Kidney epithelial cell (primary cell): ENCODE results near the gene ROR1. TPM values are rescaled to one million over a fixed set of nuclear protein-coding genes. Genes with fewer than 3 reads are reported as not detected.
A peak's percentile ranks its signal among the peaks of the same experiment; 100 is the strongest.

Experiments used
- DNase-seq: peaks from one replicate; pipeline ENCODE4 v3.0.0-alpha.2; 2010; ENCODE audit warnings: low read depth
- H3K27me3 ChIP-seq: 2 replicates; pipeline ENCODE4 v1.6.0; 2011; ENCODE audit warnings: low read length; ENCODE audit not compliant: control insufficient read depth, insufficient read depth
- H3K36me3 ChIP-seq: 2 replicates; pipeline ENCODE4 v1.5.1; 2011; ENCODE audit warnings: low read length; ENCODE audit not compliant: control insufficient read depth, insufficient read depth
- H3K4me3 ChIP-seq: 2 replicates; pipeline ENCODE4 v1.5.1; 2011; ENCODE audit warnings: low read depth, mild to moderate bottlenecking, control low read depth, low read length
- total RNA-seq: library from RNA; depleted of rRNA; stranded (reverse); fragments of >200 nt; gene quantifications from 2 replicates; pipeline ENCODE4 v1.2.3, GENCODE V29; 2015
- TF ChIP-seq, protein P1 (sequence below): IDR thresholded peaks from 2 replicates; pipeline ENCODE4 v1.5.1; 2011; ENCODE audit warnings: mild to moderate bottlenecking, moderate library complexity, low read length, control low read depth, inconsistent platforms; ENCODE audit not compliant: insufficient read depth, poor library complexity, severe bottlenecking

ROR1 gene
- total RNA-seq, 1 donor from 2014 or later, result 21.5 TPM

DNA sequence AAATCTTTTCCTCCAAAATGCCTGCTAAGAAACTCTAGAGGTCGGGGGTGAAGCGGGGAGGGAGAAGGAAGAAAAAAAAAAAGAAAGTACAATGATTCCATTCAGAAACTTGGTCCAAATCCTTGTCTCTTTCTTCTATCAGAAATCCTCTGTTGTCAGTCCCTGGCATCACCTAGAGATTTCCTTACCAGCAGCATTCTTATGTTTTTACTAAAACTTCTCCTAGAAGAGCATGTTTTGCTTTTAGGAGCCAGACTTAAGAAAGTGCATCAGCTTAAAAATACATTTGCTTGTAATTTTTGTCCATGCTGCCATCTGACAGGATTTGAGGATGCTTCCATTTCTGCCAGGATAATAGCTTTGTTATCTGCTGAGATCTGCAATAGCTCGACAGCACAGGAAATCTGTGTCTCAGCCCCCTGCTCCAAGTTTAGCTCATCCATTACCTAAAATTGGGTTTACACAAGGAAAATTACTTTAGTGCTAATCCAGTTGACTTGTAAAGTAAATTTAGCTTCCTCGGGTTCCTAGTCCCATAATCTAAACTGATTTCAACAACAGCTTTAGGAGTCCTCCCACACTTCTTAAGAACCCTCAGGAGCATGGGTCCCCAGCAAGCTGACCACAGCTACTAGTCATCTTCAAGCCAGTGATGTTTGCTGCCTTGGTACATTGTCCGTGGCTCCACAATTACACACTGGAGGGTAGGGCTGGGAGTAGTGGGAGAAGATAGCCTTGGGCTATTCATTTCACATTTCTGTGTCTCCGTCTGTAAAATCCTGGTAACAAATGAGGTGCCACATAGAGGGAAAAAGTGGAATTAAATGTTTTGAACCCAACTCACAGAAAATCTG is 337.3 kb downstream of the ROR1 start:
- Histone ChIP-seq H3K27me3 (no peaks in the 10 kb centered on the region), H3K4me3 (no peak overlapping the region), H3K36me3 (no peaks in the 10 kb centered on the region)
- DNase-seq, result no peak
- TF ChIP-seq, protein P1, sequence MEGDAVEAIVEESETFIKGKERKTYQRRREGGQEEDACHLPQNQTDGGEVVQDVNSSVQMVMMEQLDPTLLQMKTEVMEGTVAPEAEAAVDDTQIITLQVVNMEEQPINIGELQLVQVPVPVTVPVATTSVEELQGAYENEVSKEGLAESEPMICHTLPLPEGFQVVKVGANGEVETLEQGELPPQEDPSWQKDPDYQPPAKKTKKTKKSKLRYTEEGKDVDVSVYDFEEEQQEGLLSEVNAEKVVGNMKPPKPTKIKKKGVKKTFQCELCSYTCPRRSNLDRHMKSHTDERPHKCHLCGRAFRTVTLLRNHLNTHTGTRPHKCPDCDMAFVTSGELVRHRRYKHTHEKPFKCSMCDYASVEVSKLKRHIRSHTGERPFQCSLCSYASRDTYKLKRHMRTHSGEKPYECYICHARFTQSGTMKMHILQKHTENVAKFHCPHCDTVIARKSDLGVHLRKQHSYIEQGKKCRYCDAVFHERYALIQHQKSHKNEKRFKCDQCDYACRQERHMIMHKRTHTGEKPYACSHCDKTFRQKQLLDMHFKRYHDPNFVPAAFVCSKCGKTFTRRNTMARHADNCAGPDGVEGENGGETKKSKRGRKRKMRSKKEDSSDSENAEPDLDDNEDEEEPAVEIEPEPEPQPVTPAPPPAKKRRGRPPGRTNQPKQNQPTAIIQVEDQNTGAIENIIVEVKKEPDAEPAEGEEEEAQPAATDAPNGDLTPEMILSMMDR, result no peak

DNA sequence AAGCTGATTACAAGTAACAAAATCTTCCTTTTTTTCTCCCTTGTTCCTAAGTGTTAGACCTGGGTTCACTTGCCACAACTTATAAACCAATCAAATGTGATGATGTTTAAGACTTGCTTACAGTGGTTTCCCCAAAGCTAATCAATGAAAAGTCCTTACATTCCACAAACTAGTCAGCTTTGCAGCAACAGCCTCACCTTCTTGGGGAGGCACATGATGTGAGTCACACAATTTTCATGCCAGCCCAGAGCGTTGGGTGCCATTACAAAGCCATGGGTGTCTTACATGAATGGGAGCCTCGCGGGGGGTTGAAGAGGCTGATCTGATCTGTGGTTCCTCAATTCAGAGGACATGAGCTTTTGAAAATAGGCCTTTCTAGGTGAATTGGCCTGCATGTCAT is 338.0 kb downstream of the ROR1 start:
- Histone ChIP-seq H3K4me3 (no peak overlapping the region), H3K36me3 (no peaks in the 10 kb centered on the region), H3K27me3 (no peaks in the 10 kb centered on the region)
- TF ChIP-seq, protein P1, result no peak
- no peak for DNase-seq

DNA sequence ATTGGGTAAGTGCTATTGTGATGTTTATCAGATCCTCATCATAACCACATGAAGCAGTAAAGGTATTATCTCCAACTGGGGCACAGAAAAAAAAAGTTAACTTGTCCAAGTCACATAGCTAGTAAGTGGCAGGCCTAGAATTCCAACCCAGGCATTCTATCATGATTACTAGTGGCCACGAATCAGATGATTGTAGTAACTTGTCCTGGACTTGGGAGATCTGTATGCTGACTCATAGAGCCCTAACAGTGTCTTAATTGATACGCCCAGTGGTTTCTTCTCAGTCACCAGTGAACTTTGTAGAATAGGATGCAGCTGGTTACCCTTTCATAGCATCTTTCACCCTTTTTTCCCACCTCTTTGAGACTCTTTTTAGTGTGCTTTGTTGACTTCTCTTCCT is 338.5 kb downstream of the ROR1 start:
- Histone ChIP-seq H3K27me3 (no peaks in the 10 kb centered on the region), H3K36me3 (no peaks in the 10 kb centered on the region), H3K4me3 (no peak overlapping the region)
- TF ChIP-seq, protein P1, result no peak
- peak; percentile 72 for DNase-seq

DNA sequence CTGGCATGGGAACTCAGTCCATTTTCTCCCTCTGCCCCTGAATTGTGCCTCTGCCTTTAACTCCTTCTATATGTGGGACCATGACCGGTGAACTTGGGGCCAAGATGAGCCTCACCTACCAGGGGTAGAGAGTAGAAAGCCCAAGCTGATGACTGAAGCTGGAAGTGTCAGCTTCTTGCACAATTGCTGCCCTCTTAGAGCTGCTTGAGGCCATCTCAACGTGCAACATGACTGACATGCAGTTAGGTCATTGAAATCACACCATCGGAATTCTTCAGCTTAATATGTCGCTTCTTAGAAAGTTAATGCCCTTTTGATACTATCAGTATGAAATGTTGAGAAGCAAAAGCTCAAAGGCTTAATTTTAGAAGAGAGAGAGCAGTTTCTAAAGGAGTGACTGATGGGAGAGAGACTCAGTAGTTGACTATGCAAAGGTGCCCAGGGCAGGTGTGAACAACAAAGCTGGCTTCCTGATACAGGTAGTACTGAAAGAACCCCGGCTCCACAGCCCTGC is 340.3 kb downstream of the ROR1 start:
- TF ChIP-seq, protein P1, result no peak
- Histone ChIP-seq H3K36me3 (no peaks in the 10 kb centered on the region), H3K4me3 (no peak overlapping the region), H3K27me3 (no peaks in the 10 kb centered on the region)
- no peak for DNase-seq

DNA sequence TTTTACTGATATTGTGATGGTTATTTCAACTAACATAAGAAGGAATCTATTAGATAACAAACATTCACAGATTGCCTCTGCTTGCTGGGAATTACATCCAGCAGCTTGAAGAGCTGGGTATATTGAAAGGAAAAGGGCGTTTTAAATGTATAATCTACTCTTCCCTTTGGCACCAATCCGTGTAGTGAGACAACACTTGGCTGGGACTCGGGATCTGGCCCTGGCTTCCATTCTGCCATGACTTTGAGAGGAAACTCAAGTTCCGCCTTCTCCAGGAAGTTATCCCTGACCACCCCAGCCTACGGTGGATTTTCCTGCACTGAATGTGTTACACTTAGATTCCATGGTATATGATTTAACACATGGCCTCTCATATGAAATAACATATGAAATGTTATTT is 342.7 kb downstream of the ROR1 start:
- TF ChIP-seq, protein P1, result no peak
- Histone ChIP-seq H3K36me3 (no peaks in the 10 kb centered on the region), H3K27me3 (no peaks in the 10 kb centered on the region), H3K4me3 (no peak overlapping the region)
- no peak for DNase-seq
